IPS DF 6.9 (cell line): ENCODE results near the gene NCSTN.
A peak's percentile ranks its signal among the peaks of the same experiment; 100 is the strongest.

ENCODE experiments used
- DNase-seq: peaks from one replicate; pipeline ENCODE4 v3.0.0-alpha.2; 2013; ENCODE audit warnings: low read depth, low spot score
- H3K27ac ChIP-seq: one replicate; pipeline ENCODE4 v1.5.1; 2013; ENCODE audit warnings: low read length, control low read depth
- H3K27me3 ChIP-seq: 2 replicates; pipeline ENCODE4 v1.6.1; 2013; ENCODE audit warnings: mild to moderate bottlenecking, low read length; ENCODE audit not compliant: control insufficient read depth, insufficient read depth
- H3K36me3 ChIP-seq: 2 replicates; pipeline ENCODE4 v1.6.1; 2013; ENCODE audit warnings: low read length; ENCODE audit not compliant: control insufficient read depth, insufficient read depth
- H3K4me1 ChIP-seq: 2 replicates; pipeline ENCODE4 v1.6.1; 2013; ENCODE audit warnings: low read length; ENCODE audit not compliant: control insufficient read depth, insufficient read depth
- H3K4me3 ChIP-seq: 2 replicates; pipeline ENCODE4 v1.5.1; 2013; ENCODE audit warnings: mild to moderate bottlenecking, low read length
- H3K9me3 ChIP-seq: 2 replicates; pipeline ENCODE4 v1.6.1; 2013; ENCODE audit warnings: low read length, inconsistent platforms; ENCODE audit not compliant: control insufficient read depth, insufficient read depth
- WGBS: extraction: QIAGEN DNeasy Blood & Tissue Kit; methylation state at CpG from one replicate; pipeline ENCODE4 v1.1.7; 2013; ENCODE audit warnings: mixed read lengths, missing lambda C conversion rate; ENCODE audit not compliant: insufficient read length, insufficient coverage; 5-methylcytosine and 5-hydroxymethylcytosine counted together

Gene NCSTN

GRCh38 chr1:160326418-160326817 lies 16.8 kb upstream of the NCSTN start:
- DNase-seq = no peak
- no CpG with 5 or more reads among the region's 5 CpGs for WGBS

GRCh38 chr1:160328184-160328583 lies 15.0 kb upstream of the NCSTN start:
- no peak overlapping the region for H3K27ac ChIP-seq
- no CpG with 5 or more reads among the region's 8 CpGs for WGBS
- H3K27me3 ChIP-seq = no peaks in the 10 kb centered on the region
- H3K36me3 ChIP-seq = peaks cover 4% of the 10 kb centered on the region; the same call in 1 of the 2 replicates
- no peaks in the 10 kb centered on the region for H3K9me3 ChIP-seq
- DNase-seq = no peak
- H3K4me1 ChIP-seq = no peaks in the 10 kb centered on the region
- H3K4me3 ChIP-seq = no peak overlapping the region

More at GRCh38 chr1:160326418-160326817, 16.8 kb upstream of the NCSTN start:
- Histone ChIP-seq H3K27me3 (no peaks in the 10 kb centered on the region), H3K9me3 (no peaks in the 10 kb centered on the region), H3K4me1 (no peaks in the 10 kb centered on the region), H3K27ac (no peak overlapping the region), H3K4me3 (no peak overlapping the region), H3K36me3 (peaks cover 2% of the 10 kb centered on the region; the same call in 1 of the 2 replicates)

- no peak overlapping the region for H3K27ac ChIP-seq
- no peak overlapping the region for H3K4me3 ChIP-seq
- no peak for DNase-seq
- no peaks in the 10 kb centered on the region for H3K27me3 ChIP-seq
- no peaks in the 10 kb centered on the region for H3K9me3 ChIP-seq
- H3K4me1 ChIP-seq = no peaks in the 10 kb centered on the region
- H3K36me3 ChIP-seq = peaks cover 4% of the 10 kb centered on the region; the same call in 1 of the 2 replicates
These were observed 13.1 kb upstream of the NCSTN start for GRCh38 chr1:160330119-160330518.

DNA sequence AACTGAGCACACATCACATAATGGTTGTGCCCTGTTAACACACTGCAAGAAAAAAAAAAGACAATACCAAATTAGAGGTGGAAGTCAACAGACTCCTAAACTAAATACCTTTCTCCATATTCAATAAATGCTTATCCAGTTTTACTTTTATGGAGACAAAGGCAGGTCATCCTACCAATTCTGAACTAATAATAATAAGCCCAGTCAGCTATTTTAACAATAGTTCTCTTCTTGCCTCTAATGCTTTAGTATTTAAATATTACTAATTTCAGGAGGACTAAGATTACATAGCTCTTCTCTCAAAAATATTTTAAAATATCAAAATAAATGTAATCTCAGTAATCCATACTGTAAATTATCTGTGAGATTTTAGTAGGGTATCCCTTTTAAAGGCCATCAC lies 10.7 kb upstream of the NCSTN start:
- no peak for DNase-seq
- Histone ChIP-seq H3K27me3 (no peaks in the 10 kb centered on the region), H3K4me3 (no peak overlapping the region), H3K36me3 (peaks cover 4% of the 10 kb centered on the region; the same call in 1 of the 2 replicates), H3K27ac (no peak overlapping the region), H3K4me1 (no peaks in the 10 kb centered on the region), H3K9me3 (no peaks in the 10 kb centered on the region)

- H3K4me3 ChIP-seq = no peak overlapping the region
- DNase-seq = no peak
- H3K4me1 ChIP-seq = no peaks in the 10 kb centered on the region
- H3K9me3 ChIP-seq = no peaks in the 10 kb centered on the region
- no peak overlapping the region for H3K27ac ChIP-seq
- no CpG with 5 or more reads among the region's 4 CpGs for WGBS
- H3K36me3 ChIP-seq = peaks cover 3% of the 10 kb centered on the region; the same call in 1 of the 2 replicates
- no peaks in the 10 kb centered on the region for H3K27me3 ChIP-seq
These were observed 4.6 kb upstream of the NCSTN start for GRCh38 chr1:160338580-160338979.

- peaks cover 6% of the 10 kb centered on the region; the same call in 1 of the 2 replicates for H3K36me3 ChIP-seq
- H3K27me3 ChIP-seq = no peaks in the 10 kb centered on the region
- H3K9me3 ChIP-seq = no peaks in the 10 kb centered on the region
- H3K4me3 ChIP-seq = no peak overlapping the region
- WGBS = no CpG with 5 or more reads among the region's 3 CpGs
- H3K4me1 ChIP-seq = no peaks in the 10 kb centered on the region
- H3K27ac ChIP-seq = no peak overlapping the region
- DNase-seq = no peak
These were observed 3.0 kb upstream of the NCSTN start for GRCh38 chr1:160340146-160340545.

DNA sequence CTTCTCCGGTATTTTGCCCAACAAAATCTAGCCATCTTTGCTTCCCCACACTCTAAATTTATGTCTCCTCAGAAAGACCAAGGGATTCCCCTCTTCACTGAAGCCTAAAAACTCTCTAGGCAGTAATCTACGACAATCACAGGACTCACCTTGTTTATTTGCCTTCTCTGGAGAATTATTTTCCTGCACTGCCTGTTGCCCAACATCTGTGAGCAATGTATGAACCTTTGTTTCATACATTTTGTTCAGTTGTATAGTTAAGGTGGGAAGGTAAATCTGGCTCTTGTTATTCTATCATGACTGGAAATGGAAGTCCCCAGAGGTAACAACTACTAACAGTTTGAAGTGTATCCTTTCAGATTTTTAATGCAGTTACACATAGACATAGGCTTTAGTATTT lies 2.3 kb upstream of the NCSTN start:
- Histone ChIP-seq H3K36me3 (peaks cover 6% of the 10 kb centered on the region; the same call in 1 of the 2 replicates), H3K27ac (no peak overlapping the region), H3K27me3 (no peaks in the 10 kb centered on the region), H3K4me3 (no peak overlapping the region), H3K9me3 (no peaks in the 10 kb centered on the region), H3K4me1 (no peaks in the 10 kb centered on the region)
- WGBS = no CpG with 5 or more reads among the region's 2 CpGs
- DNase-seq = no peak

- WGBS = no CpG with 5 or more reads among the region's 7 CpGs
- H3K27ac ChIP-seq = no peak overlapping the region
- H3K4me3 ChIP-seq = peak overlapping the region; percentile 99
- H3K27me3 ChIP-seq = no peaks in the 10 kb centered on the region
- H3K36me3 ChIP-seq = peaks cover 6% of the 10 kb centered on the region; the same call in 1 of the 2 replicates
- H3K4me1 ChIP-seq = no peaks in the 10 kb centered on the region
- no peak for DNase-seq
- no peaks in the 10 kb centered on the region for H3K9me3 ChIP-seq
These were observed 657 bp upstream of the NCSTN start for GRCh38 chr1:160342526-160342925.

DNA sequence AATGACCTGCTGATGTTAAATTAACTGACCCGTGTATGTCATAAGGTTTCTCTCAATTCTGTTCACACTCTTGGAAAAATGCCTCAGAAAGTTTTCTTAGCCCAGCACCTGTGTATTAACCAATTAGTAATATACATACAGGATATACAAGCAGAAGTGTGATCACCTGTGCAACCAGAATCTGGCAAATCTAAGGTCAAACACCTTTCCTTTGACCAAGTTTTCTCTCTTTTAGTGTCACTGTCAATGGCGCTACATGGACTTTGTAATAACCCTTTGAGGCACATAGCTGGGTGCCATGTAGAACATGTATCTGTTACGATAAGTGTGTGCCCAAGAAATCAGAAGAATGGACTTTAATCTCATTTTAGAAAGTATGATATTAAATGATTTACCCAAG lies 1.1 kb downstream of the NCSTN start:
- H3K27ac ChIP-seq = no peak overlapping the region

GRCh38 chr1:160344936-160345335 lies 1.8 kb downstream of the NCSTN start:
- Histone ChIP-seq H3K27ac (no peak overlapping the region), H3K27me3 (no peaks in the 10 kb centered on the region), H3K9me3 (no peaks in the 10 kb centered on the region), H3K4me1 (no peaks in the 10 kb centered on the region), H3K36me3 (peaks cover 3% of the 10 kb centered on the region; the same call in 1 of the 2 replicates), H3K4me3 (no peak overlapping the region)
- no peak for DNase-seq
- no CpG with 5 or more reads among the region's 6 CpGs for WGBS

More for the DNA sequence above, 1.1 kb downstream of the NCSTN start:
- DNase-seq = no peak
- no CpG with 5 or more reads among the region's 3 CpGs for WGBS
- Histone ChIP-seq H3K36me3 (peaks cover 6% of the 10 kb centered on the region; the same call in 1 of the 2 replicates), H3K27me3 (no peaks in the 10 kb centered on the region), H3K9me3 (no peaks in the 10 kb centered on the region), H3K4me3 (no peak overlapping the region), H3K4me1 (no peaks in the 10 kb centered on the region)

DNA sequence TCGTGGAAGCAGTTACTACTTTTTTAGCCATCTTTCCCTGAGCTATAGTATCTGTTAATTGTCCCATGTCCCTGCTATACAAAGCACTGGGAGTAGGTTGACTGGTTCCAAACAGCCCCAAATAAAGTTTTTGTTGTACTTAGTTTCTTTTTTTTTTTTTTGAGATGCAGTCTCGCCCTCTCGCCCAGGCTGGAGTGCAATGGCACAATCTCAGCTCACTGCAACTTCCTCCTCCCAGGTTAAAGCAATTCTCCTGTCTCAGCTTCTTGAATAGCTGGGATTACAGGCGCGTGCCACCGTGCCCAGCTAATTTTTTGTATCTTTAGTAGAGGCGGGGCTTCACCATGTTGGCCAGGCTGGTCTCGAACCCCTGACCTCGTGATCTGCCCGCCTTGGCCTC lies 3.3 kb downstream of the NCSTN start:
- peaks cover 8% of the 10 kb centered on the region; the same call in 1 of the 2 replicates for H3K36me3 ChIP-seq
- H3K27ac ChIP-seq = no peak overlapping the region
- no peaks in the 10 kb centered on the region for H3K9me3 ChIP-seq
- WGBS = no CpG with 5 or more reads among the region's 10 CpGs
- H3K4me1 ChIP-seq = no peaks in the 10 kb centered on the region
- no peak overlapping the region for H3K4me3 ChIP-seq
- H3K27me3 ChIP-seq = no peaks in the 10 kb centered on the region
- no peak for DNase-seq
